ENCODE data around the gene CRIP2.

The CRIP2 gene

DNA sequence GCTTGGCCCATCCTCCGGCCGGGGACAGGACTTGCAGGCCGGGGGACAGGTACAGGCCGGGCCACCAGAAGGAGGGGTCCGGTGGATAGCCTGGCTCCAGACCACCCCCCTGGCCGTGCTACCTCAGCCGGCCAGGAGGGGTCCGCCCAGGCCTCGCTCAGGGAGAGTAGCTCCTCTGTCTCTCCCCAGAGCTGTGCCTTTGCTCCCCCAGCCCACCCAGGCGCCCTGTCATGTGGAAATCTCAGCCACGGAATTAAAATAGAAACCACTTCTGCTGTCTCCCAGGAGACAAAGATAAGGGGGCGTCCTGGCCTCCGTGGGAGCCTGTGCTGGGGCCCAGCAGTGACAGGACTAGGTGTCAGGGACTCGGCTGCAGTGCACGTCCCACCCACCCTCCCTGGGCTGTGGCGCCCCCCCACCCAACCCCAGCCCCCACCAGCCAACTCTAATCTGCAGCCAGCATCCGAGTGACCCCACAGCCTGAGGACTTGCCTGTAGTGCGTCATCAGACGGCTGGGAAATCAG lies 3.3 kb upstream of the CRIP2 start:
- WGBS (ENCODE audit: extremely low coverage, insufficient coverage, low lambda C conversion rate): no CpG with 5 or more reads among the region's 19 CpGs
- Histone ChIP-seq H3K18ac (ENCODE audit: low read length) (no peak overlapping the region), H4K8ac (ENCODE audit: low read depth, low read length) (no peak overlapping the region), H2BK120ac (ENCODE audit: low read depth, low read length) (no peak overlapping the region), H3K23ac (ENCODE audit: low read length) (no peak overlapping the region), H3K9ac (ENCODE audit: low read length) (no peak overlapping the region), H3K4ac (ENCODE audit: low read depth, low read length) (no peak overlapping the region), H3K56ac (ENCODE audit: low read length) (no peak overlapping the region), H3K36me3 (ENCODE audit: control insufficient read depth, insufficient read depth, low read length) (no peaks in the 10 kb centered on the region), H3K27ac (ENCODE audit: low read depth, low read length) (no peak overlapping the region), H3K79me1 (ENCODE audit: low read length) (no peaks in the 10 kb centered on the region), H2BK15ac (replicated peaks; ENCODE audit: low read depth) (no peak overlapping the region), H3K4me1 (ENCODE audit: control insufficient read depth, low read depth, low read length) (peaks cover 2% of the 10 kb centered on the region), H2AK5ac (ENCODE audit: low read length) (no peak overlapping the region), H3K79me2 (ENCODE audit: control insufficient read depth, insufficient read depth, low read length) (no peaks in the 10 kb centered on the region), H3K4me3 (ENCODE audit: low read length) (no peak overlapping the region), H2BK5ac (ENCODE audit: low read length) (no peak overlapping the region), H3K27me3 (ENCODE audit: insufficient read depth, low read length, poor library complexity) (no peaks in the 10 kb centered on the region), H4K5ac (ENCODE audit: low read length) (no peak overlapping the region), H3K4me2 (ENCODE audit: low read length) (no peak overlapping the region)
- DNase-seq: peak; percentile 54

DNA sequence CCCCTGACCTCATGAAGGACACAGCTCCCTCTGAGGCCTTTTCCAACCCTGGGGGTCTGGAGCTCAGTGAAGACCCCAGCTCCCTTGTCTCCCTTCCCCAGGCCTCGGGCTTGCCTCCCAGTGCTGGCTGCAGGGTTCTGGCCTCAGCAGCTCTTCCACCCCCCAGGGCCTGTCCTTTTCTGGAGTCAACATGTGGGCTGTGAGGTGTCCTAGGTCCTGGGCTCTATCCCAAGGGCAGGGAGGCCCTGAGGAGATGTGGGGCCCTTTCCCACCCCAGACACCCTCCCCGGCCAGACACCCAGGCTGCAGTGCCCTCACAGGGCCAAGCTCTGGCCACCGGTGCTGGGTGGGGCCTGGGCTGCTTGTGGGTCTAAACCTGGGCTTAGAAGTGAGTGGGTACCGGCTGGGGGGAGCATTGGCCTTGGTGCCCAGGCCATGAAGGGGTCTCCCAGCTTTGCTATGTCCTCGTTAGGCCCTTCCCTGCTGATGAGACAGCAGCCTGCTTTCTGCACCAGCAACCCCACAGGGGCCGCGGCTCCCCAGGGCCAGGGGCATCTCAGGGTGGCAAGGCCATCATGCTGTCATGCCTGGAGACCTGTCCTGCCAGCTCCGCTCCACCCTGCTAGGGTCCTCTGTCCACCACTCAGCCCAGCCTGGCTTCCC lies 2.7 kb upstream of the CRIP2 start:
- Histone ChIP-seq H2BK15ac (replicated peaks; ENCODE audit: low read depth) (no peak overlapping the region), H3K56ac (ENCODE audit: low read length) (no peak overlapping the region), H3K4me1 (ENCODE audit: control insufficient read depth, low read depth, low read length) (peaks cover 4% of the 10 kb centered on the region), H3K23ac (ENCODE audit: low read length) (no peak overlapping the region), H3K18ac (ENCODE audit: low read length) (no peak overlapping the region), H3K4ac (ENCODE audit: low read depth, low read length) (no peak overlapping the region), H2AK5ac (ENCODE audit: low read length) (no peak overlapping the region), H2BK120ac (ENCODE audit: low read depth, low read length) (no peak overlapping the region), H3K27me3 (ENCODE audit: insufficient read depth, low read length, poor library complexity) (no peaks in the 10 kb centered on the region), H3K4me2 (ENCODE audit: low read length) (no peak overlapping the region), H3K9ac (ENCODE audit: low read length) (no peak overlapping the region), H4K8ac (ENCODE audit: low read depth, low read length) (no peak overlapping the region), H2BK5ac (ENCODE audit: low read length) (no peak overlapping the region), H3K36me3 (ENCODE audit: control insufficient read depth, insufficient read depth, low read length) (no peaks in the 10 kb centered on the region), H3K79me1 (ENCODE audit: low read length) (no peaks in the 10 kb centered on the region), H3K27ac (ENCODE audit: low read depth, low read length) (no peak overlapping the region), H3K79me2 (ENCODE audit: control insufficient read depth, insufficient read depth, low read length) (no peaks in the 10 kb centered on the region), H4K5ac (ENCODE audit: low read length) (no peak overlapping the region), H3K4me3 (ENCODE audit: low read length) (no peak overlapping the region)
- WGBS (ENCODE audit: extremely low coverage, insufficient coverage, low lambda C conversion rate): no CpG with 5 or more reads among the region's 8 CpGs
- no peak for DNase-seq

DNA sequence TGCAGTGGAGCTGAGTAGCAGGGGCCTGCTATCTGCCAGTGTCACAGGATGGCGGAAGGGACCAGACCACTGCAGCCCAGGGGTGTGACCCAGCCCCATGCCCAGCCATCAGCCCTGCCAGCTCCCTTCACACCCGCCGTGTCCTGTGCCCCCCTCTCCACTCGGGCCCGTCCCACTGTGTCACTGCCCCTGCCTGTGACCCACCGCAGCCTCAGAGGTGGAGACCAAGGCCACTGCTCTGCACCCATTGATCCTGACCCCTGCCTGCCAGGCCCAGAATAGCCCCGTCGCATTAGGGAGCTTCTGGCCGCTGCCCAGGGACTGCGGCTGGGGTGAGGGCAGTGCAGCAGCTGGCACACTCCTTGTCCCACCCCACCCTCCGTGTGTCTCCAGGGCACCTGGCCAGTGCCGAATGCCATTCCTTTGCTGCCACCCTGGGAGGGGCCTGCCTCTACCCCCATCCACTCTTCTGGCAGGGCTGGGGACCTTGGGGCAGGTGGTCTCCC lies 2.1 kb upstream of the CRIP2 start:
- no peak overlapping the region for H3K23ac ChIP-seq (ENCODE audit: low read length)
- H3K4me3 ChIP-seq (ENCODE audit: low read length): no peak overlapping the region
- H2AK5ac ChIP-seq (ENCODE audit: low read length): no peak overlapping the region
- no peaks in the 10 kb centered on the region for H3K79me2 ChIP-seq (ENCODE audit: control insufficient read depth, insufficient read depth, low read length)
- H3K56ac ChIP-seq (ENCODE audit: low read length): no peak overlapping the region
- H3K4me1 ChIP-seq (ENCODE audit: control insufficient read depth, low read depth, low read length): peaks cover 4% of the 10 kb centered on the region
- no peak overlapping the region for H4K8ac ChIP-seq (ENCODE audit: low read depth, low read length)
- WGBS (ENCODE audit: extremely low coverage, insufficient coverage, low lambda C conversion rate): no CpG with 5 or more reads among the region's 12 CpGs
- no peaks in the 10 kb centered on the region for H3K36me3 ChIP-seq (ENCODE audit: control insufficient read depth, insufficient read depth, low read length)
- H3K4ac ChIP-seq (ENCODE audit: low read depth, low read length): no peak overlapping the region
- DNase-seq: no peak
- H3K9ac ChIP-seq (ENCODE audit: low read length): no peak overlapping the region
- H4K5ac ChIP-seq (ENCODE audit: low read length): no peak overlapping the region
- H2BK120ac ChIP-seq (ENCODE audit: low read depth, low read length): no peak overlapping the region
- no peaks in the 10 kb centered on the region for H3K79me1 ChIP-seq (ENCODE audit: low read length)
- no peak overlapping the region for H3K18ac ChIP-seq (ENCODE audit: low read length)
- no peak overlapping the region for H3K27ac ChIP-seq (ENCODE audit: low read depth, low read length)
- H2BK5ac ChIP-seq (ENCODE audit: low read length): no peak overlapping the region
- no peak overlapping the region for H3K4me2 ChIP-seq (ENCODE audit: low read length)
- no peak overlapping the region for H2BK15ac ChIP-seq (replicated peaks; ENCODE audit: low read depth)
- H3K27me3 ChIP-seq (ENCODE audit: insufficient read depth, low read length, poor library complexity): no peaks in the 10 kb centered on the region

DNA sequence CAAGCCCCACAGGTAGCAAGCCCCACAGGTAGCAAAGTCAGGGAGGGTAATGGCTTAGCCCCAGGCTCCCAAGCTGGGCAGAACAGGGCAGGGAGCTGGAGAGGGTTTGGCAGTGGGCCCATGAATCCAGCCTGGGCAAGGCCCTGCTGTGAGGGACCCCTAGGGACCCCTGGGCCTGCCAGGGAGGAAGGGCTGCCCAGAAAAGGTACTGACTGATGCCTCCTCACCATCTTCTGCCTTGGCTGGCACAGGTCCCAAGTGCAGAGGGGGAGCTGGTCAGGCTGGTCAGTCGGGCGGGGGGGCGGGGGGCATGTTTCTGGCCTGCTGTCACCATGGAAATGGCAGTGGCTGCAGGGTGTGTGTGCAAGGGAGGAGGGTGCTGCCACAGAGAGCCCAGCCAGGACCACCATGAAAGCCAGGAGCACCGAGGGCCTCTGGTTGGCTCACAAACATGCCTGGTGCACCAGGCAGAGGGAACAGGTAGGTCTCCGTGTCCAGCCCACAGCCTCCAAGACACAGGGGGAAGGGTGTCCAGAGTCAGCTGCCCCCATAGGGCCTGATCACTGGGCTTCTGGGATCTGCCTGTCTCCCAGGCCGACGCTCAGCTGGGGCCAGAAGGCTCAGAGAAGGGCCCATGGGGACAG lies 1.5 kb upstream of the CRIP2 start:
- no peak overlapping the region for H3K9ac ChIP-seq (ENCODE audit: low read length)
- H4K5ac ChIP-seq (ENCODE audit: low read length): no peak overlapping the region
- H3K4me3 ChIP-seq (ENCODE audit: low read length): no peak overlapping the region
- no peak overlapping the region for H2BK15ac ChIP-seq (replicated peaks; ENCODE audit: low read depth)
- peaks cover under 1% of the 10 kb centered on the region for H3K27me3 ChIP-seq (ENCODE audit: insufficient read depth, low read length, poor library complexity)
- no peak overlapping the region for H3K23ac ChIP-seq (ENCODE audit: low read length)
- H2BK120ac ChIP-seq (ENCODE audit: low read depth, low read length): no peak overlapping the region
- peaks cover 4% of the 10 kb centered on the region for H3K4me1 ChIP-seq (ENCODE audit: control insufficient read depth, low read depth, low read length)
- WGBS (ENCODE audit: extremely low coverage, insufficient coverage, low lambda C conversion rate): no CpG with 5 or more reads among the region's 7 CpGs
- no peak overlapping the region for H2AK5ac ChIP-seq (ENCODE audit: low read length)
- no peak overlapping the region for H3K56ac ChIP-seq (ENCODE audit: low read length)
- H4K8ac ChIP-seq (ENCODE audit: low read depth, low read length): no peak overlapping the region
- no peaks in the 10 kb centered on the region for H3K79me1 ChIP-seq (ENCODE audit: low read length)
- H3K79me2 ChIP-seq (ENCODE audit: control insufficient read depth, insufficient read depth, low read length): no peaks in the 10 kb centered on the region
- no peak overlapping the region for H3K18ac ChIP-seq (ENCODE audit: low read length)
- no peak for DNase-seq
- no peak overlapping the region for H3K27ac ChIP-seq (ENCODE audit: low read depth, low read length)
- H2BK5ac ChIP-seq (ENCODE audit: low read length): no peak overlapping the region
- no peak overlapping the region for H3K4ac ChIP-seq (ENCODE audit: low read depth, low read length)
- H3K4me2 ChIP-seq (ENCODE audit: low read length): no peak overlapping the region
- no peaks in the 10 kb centered on the region for H3K36me3 ChIP-seq (ENCODE audit: control insufficient read depth, insufficient read depth, low read length)

DNA sequence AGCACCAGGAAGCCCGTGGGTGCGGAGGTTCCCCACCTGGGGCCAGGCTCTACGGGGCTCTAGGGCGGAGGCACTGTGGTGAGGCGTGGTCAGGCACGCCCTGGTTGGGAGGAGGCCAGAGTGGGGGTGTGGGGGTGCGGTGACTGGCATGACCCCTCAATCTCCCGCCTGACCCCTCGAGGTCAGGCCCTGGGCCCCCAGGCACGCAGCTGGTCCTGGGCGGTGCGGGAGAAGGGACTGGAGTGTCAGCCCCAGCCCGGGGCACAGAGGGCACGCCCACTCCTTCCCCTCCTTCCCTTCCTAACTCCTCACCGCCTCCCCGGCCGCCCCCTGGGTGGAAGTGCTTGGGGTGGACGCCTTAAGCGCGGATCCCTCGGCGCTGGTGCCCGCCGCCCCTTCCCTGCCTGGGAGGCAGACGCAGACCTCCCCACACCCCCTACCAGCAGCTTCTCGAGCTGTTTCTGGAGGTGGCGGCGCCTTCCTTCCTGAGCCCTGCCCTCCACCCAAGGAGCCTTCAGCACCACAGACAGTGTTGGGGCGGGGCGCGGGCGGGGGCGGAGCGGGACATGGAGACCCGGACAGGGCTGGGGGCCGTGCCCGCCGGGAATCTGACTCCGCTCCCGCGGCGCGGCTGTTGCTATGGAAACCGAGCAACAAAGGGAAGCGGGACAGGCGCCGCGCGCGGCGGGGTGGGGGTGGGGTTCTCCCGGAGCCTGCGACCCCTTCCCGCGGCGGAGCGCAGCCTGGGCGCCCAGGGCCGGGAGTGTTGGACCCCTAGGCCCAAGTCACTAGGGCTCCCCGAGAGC lies 741 bp upstream of the CRIP2 start:
- peaks cover 3% of the 10 kb centered on the region for H3K27me3 ChIP-seq (ENCODE audit: insufficient read depth, low read length, poor library complexity)
- H3K18ac ChIP-seq (ENCODE audit: low read length): no peak overlapping the region
- H3K9ac ChIP-seq (ENCODE audit: low read length): peak overlapping the region; percentile 51
- no peak overlapping the region for H3K4ac ChIP-seq (ENCODE audit: low read depth, low read length)
- no peaks in the 10 kb centered on the region for H3K79me1 ChIP-seq (ENCODE audit: low read length)
- H3K23ac ChIP-seq (ENCODE audit: low read length): no peak overlapping the region
- H3K4me1 ChIP-seq (ENCODE audit: control insufficient read depth, low read depth, low read length): peaks cover 4% of the 10 kb centered on the region
- peak overlapping the region; percentile 45 for H3K27ac ChIP-seq (ENCODE audit: low read depth, low read length)
- no peak overlapping the region for H2BK15ac ChIP-seq (replicated peaks; ENCODE audit: low read depth)
- WGBS (ENCODE audit: extremely low coverage, insufficient coverage, low lambda C conversion rate): no CpG with 5 or more reads among the region's 60 CpGs
- no peak overlapping the region for H2AK5ac ChIP-seq (ENCODE audit: low read length)
- no peak overlapping the region for H2BK5ac ChIP-seq (ENCODE audit: low read length)
- peak overlapping the region; percentile 62 for H3K4me2 ChIP-seq (ENCODE audit: low read length)
- peak overlapping the region; percentile 60 for H3K56ac ChIP-seq (ENCODE audit: low read length)
- peak overlapping the region; percentile 24 for H3K4me3 ChIP-seq (ENCODE audit: low read length)
- no peaks in the 10 kb centered on the region for H3K36me3 ChIP-seq (ENCODE audit: control insufficient read depth, insufficient read depth, low read length)
- H2BK120ac ChIP-seq (ENCODE audit: low read depth, low read length): no peak overlapping the region
- no peaks in the 10 kb centered on the region for H3K79me2 ChIP-seq (ENCODE audit: control insufficient read depth, insufficient read depth, low read length)
- no peak overlapping the region for H4K5ac ChIP-seq (ENCODE audit: low read length)
- DNase-seq: peak; percentile 98
- H4K8ac ChIP-seq (ENCODE audit: low read depth, low read length): no peak overlapping the region

All from mesendoderm (in vitro differentiated cells).